H1 (cell line): ENCODE data around the gene ATG4C. TPM values are rescaled to one million over a fixed set of nuclear protein-coding genes. Genes with fewer than 3 reads are reported as not detected.

Source experiments
- CTCF ChIA-PET: fragments of 300-600 bp; sonication (Branson Sonifier 250); formaldehyde crosslinking; loops from one replicate; lab custom pipeline; 2021; ENCODE audit not compliant: partially characterized antibody; lab: Charles Lee
- POLR2A ChIA-PET: fragments of 300-600 bp; sonication (Branson Sonifier 250); formaldehyde crosslinking; loops from one replicate; lab custom pipeline; 2021; ENCODE audit warnings: inconsistent platforms; ENCODE audit not compliant: partially characterized antibody; lab: Charles Lee
- DNase-seq, 2 experiments: peaks; one replicate each; pipeline versions ENCODE4 v3.0.0 to v3.0.0-alpha.2; 2010 to 2022; ENCODE audit warnings: low spot score in 2 of 2, low read depth in 1 of 2, mixed read lengths in 1 of 2
- FAIRE-seq: peaks from 2 replicates; lab custom pipeline; 2011; peaks lifted over from hg19 to GRCh38; lab: Jason Lieb, UNC
- H2AFZ ChIP-seq: 2 replicates; pipeline ENCODE4 v1.8.1; 2012; ENCODE audit warnings: low read length, inconsistent platforms
- H2AK5ac ChIP-seq: 2 replicates; pipeline ENCODE4 v1.6.1; 2013; ENCODE audit warnings: low read depth, low read length
- H2BK120ac ChIP-seq: replicated peaks from 2 replicates; pipeline ENCODE3; 2013; ENCODE audit warnings: low read depth, low read length, inconsistent platforms
- H2BK12ac ChIP-seq: 2 replicates; pipeline ENCODE4 v1.6.1; 2013; ENCODE audit warnings: low read depth, low read length
- H2BK15ac ChIP-seq: 2 replicates; pipeline ENCODE4 v1.6.1; 2013; ENCODE audit warnings: low read length
- H2BK20ac ChIP-seq: 2 replicates; pipeline ENCODE4 v1.6.1; 2013; ENCODE audit warnings: low read length
- H2BK5ac ChIP-seq: 2 replicates; pipeline ENCODE4 v1.6.1; 2013; ENCODE audit warnings: low read depth, low read length
- H3K14ac ChIP-seq: 2 replicates; pipeline ENCODE4 v1.6.1; 2013; ENCODE audit warnings: inconsistent platforms; ENCODE audit not compliant: insufficient read length
- H3K18ac ChIP-seq: 2 replicates; pipeline ENCODE4 v1.6.1; 2013; ENCODE audit warnings: low read length; ENCODE audit errors: extremely low read depth
- H3K23ac ChIP-seq: 2 replicates; pipeline ENCODE4 v1.6.1; 2013; ENCODE audit warnings: inconsistent platforms; ENCODE audit not compliant: insufficient read length
- H3K23me2 ChIP-seq: 2 replicates; pipeline ENCODE4 v1.6.1; 2013; ENCODE audit warnings: low read depth, low read length
- H3K27ac ChIP-seq: 2 replicates; pipeline ENCODE4 v1.6.1; 2011; ENCODE audit warnings: low read depth, low read length, inconsistent platforms
- H3K27me3 ChIP-seq, 4 experiments: replicated peaks in 1 of 4; 1 replicate in 1 of 4; 2 replicates in 3 of 4; pipeline versions ENCODE4 v1.6.1 to v1.8.1; 2011 to 2013; ENCODE audit warnings: low read length in 3 of 4, mild to moderate bottlenecking in 3 of 4, inconsistent platforms in 2 of 4, mixed read lengths in 2 of 4, moderate library complexity in 1 of 4; ENCODE audit not compliant: control insufficient read depth in 3 of 4, insufficient read depth in 3 of 4; ENCODE audit errors: extremely low read depth in 1 of 4
- H3K36me3 ChIP-seq, 4 experiments: 2 replicates each; pipeline versions ENCODE4 v1.6.1 to v1.8.1; 2011 to 2013; ENCODE audit warnings: mild to moderate bottlenecking in 4 of 4, low read length in 3 of 4, moderate library complexity in 2 of 4, control low read depth in 1 of 4, inconsistent platforms in 1 of 4; ENCODE audit not compliant: insufficient read depth in 4 of 4, control insufficient read depth in 2 of 4
- H3K4ac ChIP-seq: replicated peaks from 2 replicates; pipeline ENCODE3; 2013; ENCODE audit warnings: low read length, low read depth, mixed read lengths, inconsistent platforms; ENCODE audit not compliant: insufficient read length
- H3K4me1 ChIP-seq, 4 experiments: replicated peaks in 1 of 4; 1 replicate in 1 of 4; 2 replicates in 3 of 4; pipeline versions ENCODE4 v1.6.1 to v1.8.1; 2011 to 2013; ENCODE audit warnings: low read length in 3 of 4, inconsistent platforms in 2 of 4, mixed read lengths in 1 of 4; ENCODE audit not compliant: insufficient read depth in 4 of 4, control insufficient read depth in 3 of 4
- H3K4me2 ChIP-seq, 2 experiments: 2 replicates each; pipeline versions ENCODE4 v1.6.1 to v1.8.1; 2011 to 2013; ENCODE audit warnings: low read depth in 2 of 2, low read length in 2 of 2, control low read depth in 1 of 2, inconsistent platforms in 1 of 2, mild to moderate bottlenecking in 1 of 2; ENCODE audit not compliant: insufficient read depth in 1 of 2
- H3K4me3 ChIP-seq, 4 experiments: fragments of 200-600, 300-600 bp in 1 of 4; sonication (generic), shearing (Covaris generic), sonication (Bioruptor Twin) in 1 of 4; 2 replicates each; pipeline versions ENCODE4 v1.5.1 to v1.8.1; 2011 to 2016; ENCODE audit warnings: low read length in 4 of 4, low read depth in 3 of 4, control low read depth in 2 of 4, inconsistent platforms in 2 of 4, mild to moderate bottlenecking in 2 of 4, mixed read lengths in 1 of 4, moderate library complexity in 1 of 4; ENCODE audit not compliant: insufficient read depth in 2 of 4; ENCODE audit errors: extremely low read depth in 1 of 4
- H3K56ac ChIP-seq: replicated peaks from 2 replicates; pipeline ENCODE3; 2013; ENCODE audit warnings: low read depth, mild to moderate bottlenecking, mixed read lengths, low read length, inconsistent platforms; ENCODE audit not compliant: insufficient read length
- H3K79me1 ChIP-seq: 2 replicates; pipeline ENCODE4 v1.6.1; 2013; ENCODE audit warnings: low read depth, low read length, control low read depth
- H3K79me2 ChIP-seq, 2 experiments: 2 replicates each; pipeline versions ENCODE4 v1.6.1 to v1.8.1; 2012 to 2013; ENCODE audit warnings: low read length in 2 of 2, mild to moderate bottlenecking in 2 of 2, inconsistent platforms in 1 of 2; ENCODE audit not compliant: insufficient read depth in 2 of 2, control insufficient read depth in 1 of 2
- H3K9ac ChIP-seq, 4 experiments: replicated peaks in 1 of 4; 1 replicate in 1 of 4; 2 replicates in 3 of 4; pipeline versions ENCODE4 v1.6.1 to v1.8.1; 2011 to 2013; ENCODE audit warnings: low read depth in 3 of 4, low read length in 3 of 4, control low read depth in 2 of 4, mild to moderate bottlenecking in 2 of 4, moderate library complexity in 2 of 4, inconsistent platforms in 1 of 4; ENCODE audit errors: extremely low read depth in 1 of 4
- H3K9me3 ChIP-seq, 2 experiments: 2 replicates each; pipeline versions ENCODE4 v1.6.1 to v1.8.1; 2012 to 2013; ENCODE audit warnings: mild to moderate bottlenecking in 2 of 2, moderate library complexity in 2 of 2, control low read depth in 1 of 2, inconsistent platforms in 1 of 2, low read depth in 1 of 2, low read length in 1 of 2, mixed read lengths in 1 of 2; ENCODE audit not compliant: insufficient read depth in 2 of 2
- H4K20me1 ChIP-seq, 2 experiments: replicated peaks in 1 of 2; 2 replicates each; pipeline versions ENCODE3 to v1.8.1; 2011 to 2013; ENCODE audit warnings: inconsistent platforms in 2 of 2, low read length in 2 of 2, mild to moderate bottlenecking in 1 of 2; ENCODE audit not compliant: insufficient read depth in 2 of 2, control insufficient read depth in 1 of 2
- H4K5ac ChIP-seq: 2 replicates; pipeline ENCODE4 v1.6.1; 2013; ENCODE audit warnings: low read length, low read depth, mixed read lengths, inconsistent platforms; ENCODE audit not compliant: insufficient read length
- H4K8ac ChIP-seq: 2 replicates; pipeline ENCODE4 v1.8.0; 2013; ENCODE audit warnings: mild to moderate bottlenecking, moderate library complexity, low read length, inconsistent platforms; ENCODE audit not compliant: insufficient read depth; ENCODE audit errors: extremely low read depth
- H4K91ac ChIP-seq: replicated peaks from 2 replicates; pipeline ENCODE3; 2013; ENCODE audit warnings: low read length, mixed read lengths, inconsistent platforms; ENCODE audit not compliant: insufficient read length
- ASH2L ChIP-seq: fragments of 200-600, 300-600 bp; sonication (generic); IDR thresholded peaks from one replicate; pipeline ENCODE4 v1.7.1; 2017; ENCODE audit warnings: low read length
- ATF2 ChIP-seq: IDR thresholded peaks from 2 replicates; pipeline ENCODE4 v1.6.1; 2012; ENCODE audit warnings: low read length, inconsistent platforms
- BRCA1 ChIP-seq: IDR thresholded peaks from 2 replicates; pipeline ENCODE4 v1.6.1; 2012; ENCODE audit warnings: low read depth, low read length, improper control_type of control experiment
- CTBP2 ChIP-seq: IDR thresholded peaks from 2 replicates; pipeline ENCODE4 v1.7.0; 2011; ENCODE audit warnings: borderline replicate concordance, mild to moderate bottlenecking, moderate library complexity, mixed read lengths, low read length; ENCODE audit not compliant: insufficient read depth, insufficient read length
- MAX ChIP-seq: IDR thresholded peaks from 2 replicates; pipeline ENCODE4 v1.6.1; 2012; ENCODE audit warnings: inconsistent platforms
- SAP30 ChIP-seq: fragments of 300-600 bp; sonication (generic); IDR thresholded peaks from 2 replicates; pipeline ENCODE4 v1.7.1; 2012; ENCODE audit warnings: low read length, moderate library complexity, mild to moderate bottlenecking, inconsistent platforms; ENCODE audit not compliant: insufficient read depth, insufficient replicate concordance
- SIRT6 ChIP-seq: IDR thresholded peaks from one replicate; pipeline ENCODE4 v1.7.1; 2012; ENCODE audit warnings: low read length, inconsistent platforms
- SIX5 ChIP-seq: IDR thresholded peaks from 2 replicates; pipeline ENCODE4 v1.6.1; 2011; ENCODE audit warnings: mild to moderate bottlenecking, low read depth, low read length
- SP2 ChIP-seq: IDR thresholded peaks from 2 replicates; pipeline ENCODE4 v1.6.1; 2012; ENCODE audit warnings: mild to moderate bottlenecking, low read length, inconsistent platforms
- SRF ChIP-seq: IDR thresholded peaks from 2 replicates; pipeline ENCODE4 v1.6.1; 2011; ENCODE audit warnings: mild to moderate bottlenecking, low read depth, low read length, moderate library complexity
- SUZ12 ChIP-seq: fragments of 200-600 bp; sonication (generic); IDR thresholded peaks from 2 replicates; pipeline ENCODE4 v1.6.1; 2012; ENCODE audit warnings: mild to moderate bottlenecking, inconsistent platforms, low read length, moderate library complexity, mixed read lengths
- TAF7 ChIP-seq: optimal IDR thresholded peaks from 2 replicates; pipeline ENCODE3; 2011; ENCODE audit warnings: low read depth, mild to moderate bottlenecking, inconsistent platforms, low read length, moderate library complexity, borderline replicate concordance
- TBP ChIP-seq: IDR thresholded peaks from 2 replicates; pipeline ENCODE4 v1.6.1; 2011; ENCODE audit warnings: low read depth, low read length, improper control_type of control experiment
- WGBS, 2 experiments: shearing (Covaris generic) in 1 of 2; methylation state at CpG; one replicate each; pipeline versions ENCODE4 v1.1.6 to v1.1.7; 2013 to 2015; ENCODE audit warnings: low lambda C conversion rate in 2 of 2, mixed read lengths in 2 of 2, inconsistent platforms in 1 of 2, low coverage in 1 of 2, missing lambda C conversion rate in 1 of 2; ENCODE audit not compliant: insufficient replicate concordance in 2 of 2, insufficient coverage in 1 of 2, insufficient read length in 1 of 2; ENCODE audit errors: extremely low coverage in 1 of 2, missing lambda C conversion rate in 1 of 2; 5-methylcytosine and 5-hydroxymethylcytosine counted together
- polyA plus RNA-seq, 7 experiments: library from polyadenylated mRNA; depleted of rRNA in 3 of 7; stranded (reverse) in 5 of 7; unstranded in 2 of 7; fragments of >200 nt in 5 of 7; fragments of 200-250 nt in 2 of 7; gene quantifications; 1 replicate in 5 of 7; 2 replicates in 1 of 7; 4 replicates in 1 of 7; pipeline versions ENCODE4 v1.2.1 to v1.2.3, GENCODE V29; 2011 to 2013; ENCODE audit warnings: missing spikeins in 2 of 7, mixed read lengths in 2 of 7
- total RNA-seq: library from RNA; stranded (reverse); fragmentation: NEBNext Ultra II Directional; extraction: Animal tissue kit (Norgen Biotek cat#: 25700); gene quantifications from 2 replicates; pipeline ENCODE4 v1.2.1, GENCODE V29; 2021

Gene ATG4C
- total and polyA plus RNA-seq, 2 of the 8 experiments (the other 6 are each of a cell fraction or from before 2014, with no cell fraction given): 5.1 to 22.2 TPM

DNA sequence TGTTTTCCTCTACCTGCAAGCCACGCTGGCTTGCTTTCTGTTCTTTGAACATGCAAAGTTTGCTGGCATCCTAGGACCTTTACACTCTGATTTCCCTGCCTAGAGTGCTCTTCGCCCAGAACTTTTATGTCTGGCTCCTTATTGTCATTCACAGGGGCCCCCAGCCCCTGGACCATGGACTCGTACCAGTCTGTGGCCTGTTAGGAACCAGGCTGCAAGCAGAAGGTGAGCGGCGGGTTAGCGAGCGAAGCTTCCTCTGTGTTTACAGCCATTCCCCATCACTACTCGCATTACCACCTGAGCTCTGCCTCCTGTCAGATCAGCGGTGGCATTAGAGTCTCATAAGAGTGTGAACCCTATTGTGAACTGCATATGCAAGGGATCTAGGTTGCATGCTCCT is 73.0 kb downstream of the ATG4C start:
- Histone ChIP-seq H3K9me3 (no peaks in the 10 kb centered on the region), H2BK120ac (no peak overlapping the region), H3K56ac (no peak overlapping the region), H3K27ac (no peak overlapping the region), H3K4ac (no peak overlapping the region), H3K18ac (no peak overlapping the region), H3K4me2 (no peak overlapping the region), H3K36me3 (peaks cover 0 to 2% (median 0%) of the 10 kb centered on the region in 4 experiments; a peak in 2 of 8 replicates), H2AFZ (no peak overlapping the region), H3K79me2 (no peaks in the 10 kb centered on the region), H4K8ac (no peak overlapping the region), H4K5ac (no peak overlapping the region), H2BK15ac (no peak overlapping the region), H3K23ac (no peak overlapping the region), H2BK20ac (no peak overlapping the region), H3K79me1 (no peaks in the 10 kb centered on the region), H3K27me3 (no peaks in the 10 kb centered on the region), H3K23me2 (no peaks in the 10 kb centered on the region; the same call in 1 of the 2 replicates), H3K4me1 (no peaks in the 10 kb centered on the region; a peak in 1 of 7 replicates), H2BK12ac (no peak overlapping the region), H3K9ac (no peak overlapping the region), H4K20me1 (no peaks in the 10 kb centered on the region), H4K91ac (no peak overlapping the region), H3K14ac (no peak overlapping the region), H2BK5ac (no peak overlapping the region), H2AK5ac (no peak overlapping the region), H3K4me3 (no peak overlapping the region)
- DNase-seq: no peak
- WGBS, 2 experiments: 90% methylated on average over 9 of the region's 9 CpGs; no CpG with 5 or more reads in 1 of the 2 experiments
- no peak for FAIRE-seq
- ChIA-PET POLR2A (no interaction called here), CTCF (interaction anchor here (1.0 to 1.6 kb wide), 2 partner anchors 15 to 50 kb away, joined by 4 to 5 read pairs; no protein-coding TSS in a partner anchor)
- TF ChIP-seq SP2: no peak
- no peak for TF ChIP-seq TBP
- TF ChIP-seq SRF: no peak
- no peak for TF ChIP-seq SUZ12
- no peak for TF ChIP-seq SIX5
- TF ChIP-seq SIRT6: no peak
- TF ChIP-seq ATF2: no peak
- no peak for TF ChIP-seq MAX
- no peak for TF ChIP-seq BRCA1
- TF ChIP-seq SAP30: no peak
- TF ChIP-seq CTBP2: no peak
- no peak for TF ChIP-seq TAF7
- no peak for TF ChIP-seq ASH2L
